LNCAP (cell line): ENCODE results near the gene USP9X.

Experiments
- TF ChIP-seq, protein P1 (sequence below): fragments of 450-650 bp; IDR thresholded peaks from 2 replicates; pipeline ENCODE4 v1.5.1; 2017; ENCODE audit warnings: mild to moderate bottlenecking

The USP9X gene

DNA sequence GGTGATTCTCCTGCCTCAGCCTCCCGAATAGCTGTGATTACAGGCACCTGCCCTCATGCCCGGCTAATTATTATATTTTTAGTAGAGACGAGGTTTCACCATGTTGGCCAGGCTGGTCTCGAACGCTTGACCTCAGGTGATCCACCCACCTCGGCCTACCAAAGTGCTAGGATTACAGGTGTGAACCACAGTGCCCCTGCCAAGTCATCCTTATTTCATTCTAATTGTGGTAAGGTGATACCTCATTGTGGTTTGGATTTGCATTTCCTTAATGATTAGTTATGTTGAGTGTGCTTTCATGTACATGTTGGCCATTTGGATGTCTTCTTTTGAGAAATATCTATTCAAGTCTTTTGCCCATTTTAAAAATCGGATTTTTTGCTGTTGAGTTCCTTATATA lies 93.0 kb downstream of the USP9X start:
- TF ChIP-seq, protein P1, sequence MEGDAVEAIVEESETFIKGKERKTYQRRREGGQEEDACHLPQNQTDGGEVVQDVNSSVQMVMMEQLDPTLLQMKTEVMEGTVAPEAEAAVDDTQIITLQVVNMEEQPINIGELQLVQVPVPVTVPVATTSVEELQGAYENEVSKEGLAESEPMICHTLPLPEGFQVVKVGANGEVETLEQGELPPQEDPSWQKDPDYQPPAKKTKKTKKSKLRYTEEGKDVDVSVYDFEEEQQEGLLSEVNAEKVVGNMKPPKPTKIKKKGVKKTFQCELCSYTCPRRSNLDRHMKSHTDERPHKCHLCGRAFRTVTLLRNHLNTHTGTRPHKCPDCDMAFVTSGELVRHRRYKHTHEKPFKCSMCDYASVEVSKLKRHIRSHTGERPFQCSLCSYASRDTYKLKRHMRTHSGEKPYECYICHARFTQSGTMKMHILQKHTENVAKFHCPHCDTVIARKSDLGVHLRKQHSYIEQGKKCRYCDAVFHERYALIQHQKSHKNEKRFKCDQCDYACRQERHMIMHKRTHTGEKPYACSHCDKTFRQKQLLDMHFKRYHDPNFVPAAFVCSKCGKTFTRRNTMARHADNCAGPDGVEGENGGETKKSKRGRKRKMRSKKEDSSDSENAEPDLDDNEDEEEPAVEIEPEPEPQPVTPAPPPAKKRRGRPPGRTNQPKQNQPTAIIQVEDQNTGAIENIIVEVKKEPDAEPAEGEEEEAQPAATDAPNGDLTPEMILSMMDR: no peak

DNA sequence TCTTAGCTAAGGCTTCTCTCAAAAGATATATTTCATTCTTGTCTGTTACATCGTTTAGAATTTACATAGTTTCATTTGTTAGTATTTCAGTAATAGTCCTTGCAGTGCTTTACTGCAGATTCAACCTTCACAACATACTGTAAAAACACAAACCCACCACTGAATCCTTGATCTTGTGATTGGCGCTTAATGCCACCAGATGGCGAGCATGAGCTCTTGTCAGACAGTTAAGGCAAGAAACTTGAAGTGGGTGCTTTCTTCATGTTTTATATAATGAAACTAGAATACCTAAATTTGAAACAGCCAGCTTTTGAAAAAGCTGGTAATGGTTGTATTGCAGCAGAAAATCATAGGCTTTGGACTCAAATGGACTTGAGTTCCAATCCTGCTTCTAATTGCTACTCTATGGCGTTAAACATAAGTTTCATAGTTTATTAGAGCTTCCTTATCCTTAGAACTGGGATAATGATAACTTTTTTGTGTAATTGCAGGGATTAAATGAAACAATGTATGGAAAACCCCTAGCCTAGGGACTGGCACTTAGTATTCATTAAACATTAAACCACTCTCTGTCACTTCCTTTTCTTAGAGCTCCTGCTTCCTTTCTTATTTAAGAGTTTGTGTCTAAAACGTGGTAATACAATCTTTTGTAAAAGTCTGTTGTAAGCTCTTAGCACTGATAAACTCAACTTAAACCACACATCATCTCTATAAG lies 95.1 kb downstream of the USP9X start:
- TF ChIP-seq, protein P1: peak; percentile 59

DNA sequence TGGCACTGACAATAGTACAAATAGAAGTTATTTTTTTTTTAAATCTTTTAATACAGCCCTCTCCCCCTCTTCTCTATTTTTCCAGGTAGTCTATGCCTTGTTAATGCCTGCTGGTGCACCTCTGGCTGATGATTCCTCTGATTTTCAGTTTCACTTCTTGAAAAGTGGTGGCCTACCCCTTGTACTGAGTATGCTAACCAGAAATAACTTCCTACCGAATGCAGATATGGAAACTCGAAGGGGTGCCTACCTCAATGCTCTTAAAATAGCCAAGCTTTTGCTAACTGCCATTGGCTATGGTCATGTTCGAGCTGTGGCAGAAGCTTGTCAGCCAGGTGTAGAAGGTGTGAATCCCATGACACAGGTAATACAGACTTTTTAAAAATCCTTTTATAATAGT lies 99.1 kb downstream of the USP9X start:
- TF ChIP-seq, protein P1: no peak

DNA sequence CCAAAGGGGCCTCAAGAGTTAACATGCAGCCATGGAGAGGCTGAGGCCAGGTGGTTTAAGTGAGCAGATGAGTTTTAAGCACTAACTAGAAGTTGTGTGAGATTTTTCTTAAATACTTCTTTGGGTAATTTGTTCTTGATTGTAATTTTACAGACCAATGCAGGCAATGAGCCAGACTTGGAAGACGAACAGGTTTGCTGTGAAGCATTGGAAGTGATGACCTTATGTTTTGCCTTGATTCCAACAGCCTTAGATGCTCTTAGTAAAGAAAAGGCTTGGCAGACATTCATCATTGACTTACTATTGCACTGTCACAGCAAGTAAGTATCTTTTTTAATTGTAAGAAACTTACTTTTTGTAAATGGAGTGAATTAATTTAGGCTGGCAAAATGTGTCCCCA lies 103.9 kb downstream of the USP9X start:
- TF ChIP-seq, protein P1: no peak

DNA sequence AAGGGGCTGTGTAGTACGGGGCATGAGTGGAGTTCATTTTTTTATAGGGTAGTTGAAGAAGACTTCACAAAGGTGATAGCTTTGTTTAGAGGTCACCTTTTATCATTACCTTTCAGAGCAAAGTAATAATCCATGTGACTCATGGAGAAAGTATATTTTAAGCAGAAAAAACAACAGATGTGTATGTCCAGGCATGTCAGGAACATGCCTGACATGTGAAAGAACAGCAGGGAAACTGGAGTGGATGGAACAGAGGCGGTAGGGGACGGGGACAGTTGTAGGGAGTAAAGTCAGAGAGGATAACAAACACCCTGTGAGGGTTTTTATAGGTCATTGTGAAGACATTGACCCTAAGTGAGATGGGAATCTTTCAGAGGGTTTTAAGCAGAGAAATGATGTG lies 107.6 kb downstream of the USP9X start:
- TF ChIP-seq, protein P1: no peak

DNA sequence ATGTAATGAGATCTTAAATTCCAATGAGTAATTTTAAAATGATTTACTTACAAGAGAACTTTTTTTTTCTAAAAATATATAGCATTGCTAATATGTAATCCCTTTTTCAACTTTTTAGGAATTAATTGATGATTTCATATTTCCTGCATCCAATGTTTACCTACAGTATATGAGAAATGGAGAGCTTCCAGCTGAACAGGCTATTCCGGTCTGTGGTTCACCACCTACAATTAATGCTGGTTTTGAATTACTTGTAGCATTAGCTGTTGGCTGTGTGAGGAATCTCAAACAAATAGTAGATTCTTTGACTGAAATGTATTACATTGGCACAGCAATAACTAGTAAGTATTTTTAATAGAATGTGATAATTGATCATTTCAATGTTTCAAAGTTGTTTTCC lies 113.2 kb downstream of the USP9X start:
- TF ChIP-seq, protein P1: no peak

DNA sequence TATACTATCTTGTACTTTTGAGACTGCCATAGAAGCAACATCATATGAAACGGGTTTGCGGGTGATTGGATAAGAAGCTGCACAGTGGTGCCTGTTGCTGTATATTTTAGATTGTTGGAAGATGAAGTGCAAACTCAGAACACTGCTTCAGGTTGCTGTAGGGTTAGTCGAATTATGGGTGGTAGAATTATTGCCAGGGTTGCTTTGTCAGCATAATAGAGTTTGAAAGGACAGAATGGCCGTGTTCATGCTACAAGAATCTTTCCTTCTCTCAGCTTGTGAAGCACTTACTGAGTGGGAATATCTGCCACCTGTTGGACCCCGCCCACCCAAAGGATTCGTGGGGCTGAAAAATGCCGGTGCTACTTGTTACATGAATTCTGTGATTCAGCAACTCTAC lies 115.5 kb downstream of the USP9X start:
- TF ChIP-seq, protein P1: no peak

DNA sequence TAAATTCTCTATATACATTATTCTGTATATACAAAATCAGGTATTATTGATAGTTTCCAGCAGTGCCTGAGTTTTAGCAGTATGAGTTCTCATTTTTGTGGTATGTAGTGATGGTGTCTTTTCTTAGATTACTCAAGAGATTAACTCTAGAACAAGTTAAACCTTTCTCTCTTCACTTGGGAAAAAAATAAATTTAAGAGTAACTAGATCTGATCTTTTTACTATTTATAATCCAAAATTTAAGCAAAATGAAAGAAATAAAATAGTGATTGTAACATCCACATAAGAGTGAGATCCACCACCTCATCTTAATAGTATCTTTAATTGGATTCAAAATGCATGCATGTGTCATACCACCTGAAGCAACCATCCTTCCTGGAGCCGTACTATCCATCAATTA lies 124.6 kb downstream of the USP9X start:
- TF ChIP-seq, protein P1: no peak
